Caco-2 (cell line): ENCODE results near the gene COL20A1. TPM values are rescaled to one million over a fixed set of nuclear protein-coding genes. Genes with fewer than 3 reads are reported as not detected.

Experiments used
- BruUV-seq: library from RNA; stranded (reverse); fragments of 400-500 nt; replicated peaks from 2 replicates; lab custom pipeline; 2021; lab: Mats Ljungman, UMichigan
- CTCF ChIA-PET: fragments of 300-600 bp; sonication (Branson Sonifier 250); formaldehyde crosslinking; loops from one replicate; lab custom pipeline; 2022; ENCODE audit warnings: antibody characterized with exemption; lab: Charles Lee
- POLR2A ChIA-PET: fragments of 300-600 bp; sonication (Branson Sonifier 250); formaldehyde crosslinking; loops from one replicate; lab custom pipeline; 2022; ENCODE audit warnings: antibody characterized with exemption; lab: Charles Lee
- DNase-seq, 2 experiments: peaks; one replicate each; pipeline versions ENCODE4 v3.0.0 to v3.0.0-alpha.2; 2020 to 2022
- H3K27me3 ChIP-seq: replicated peaks from 2 replicates; pipeline ENCODE4 v1.6.0; 2011; ENCODE audit warnings: low read length; ENCODE audit not compliant: control insufficient read depth, insufficient read depth
- H3K36me3 ChIP-seq: 2 replicates; pipeline ENCODE4 v1.5.1; 2011; ENCODE audit warnings: low read length; ENCODE audit not compliant: control insufficient read depth, insufficient read depth
- H3K4me1 ChIP-seq: fragments of 250-450 bp; sonication (Bioruptor Pico); 2 replicates; pipeline ENCODE4 v1.5.1; 2020; ENCODE audit warnings: mild to moderate bottlenecking
- H3K4me3 ChIP-seq: 2 replicates; pipeline ENCODE4 v1.5.1; 2011; ENCODE audit warnings: low read depth, mild to moderate bottlenecking, control low read depth, low read length
- H3K9me3 ChIP-seq: fragments of 250-450 bp; sonication (Bioruptor Pico); 2 replicates; pipeline ENCODE4 v1.5.1; 2020; ENCODE audit warnings: mild to moderate bottlenecking, moderate library complexity
- H3K27ac Mint-ChIP-seq: one replicate; pipeline ENCODE4 v1.8.0; 2022; ENCODE audit warnings: mixed read lengths; ENCODE audit not compliant: unreplicated experiment
- H3K27me3 Mint-ChIP-seq: one replicate; pipeline ENCODE4 v1.8.0; 2022; ENCODE audit warnings: mixed read lengths; ENCODE audit not compliant: insufficient read depth, unreplicated experiment
- H3K36me3 Mint-ChIP-seq: one replicate; pipeline ENCODE4 v1.8.0; 2022; ENCODE audit warnings: mild to moderate bottlenecking, mixed read lengths; ENCODE audit not compliant: insufficient read depth, unreplicated experiment
- H3K4me1 Mint-ChIP-seq: one replicate; pipeline ENCODE4 v1.8.0; 2022; ENCODE audit warnings: low read depth, mixed read lengths; ENCODE audit not compliant: unreplicated experiment
- H3K4me3 Mint-ChIP-seq: one replicate; pipeline ENCODE4 v1.8.0; 2022; ENCODE audit warnings: mild to moderate bottlenecking, moderate library complexity, mixed read lengths; ENCODE audit not compliant: unreplicated experiment
- H3K9me3 Mint-ChIP-seq: one replicate; pipeline ENCODE4 v1.8.0; 2022; ENCODE audit warnings: mixed read lengths; ENCODE audit not compliant: unreplicated experiment
- CTCF ChIP-seq, 2 experiments: fragments of 200-600 bp in 1 of 2; IDR thresholded peaks; 1 replicate in 1 of 2; 2 replicates in 1 of 2; pipeline versions ENCODE4 v1.5.1 to v1.8.0; 2011 to 2022; ENCODE audit warnings: antibody characterized with exemption in 1 of 2, control low read depth in 1 of 2, inconsistent platforms in 1 of 2, low read depth in 1 of 2, low read length in 1 of 2, mild to moderate bottlenecking in 1 of 2, moderate library complexity in 1 of 2; ENCODE audit not compliant: insufficient read depth in 1 of 2, severe bottlenecking in 1 of 2, unreplicated experiment in 1 of 2
- intact Hi-C: fragments of 100-400 bp; cut with micrococcal nuclease; formaldehyde crosslinking; loops from one replicate; pipeline ENCODE4 v1.10.0; 2022; ENCODE audit not compliant: unreplicated experiment
- total RNA-seq: library from RNA; stranded (reverse); gene quantifications from 2 replicates; pipeline ENCODE4 v1.2.3, GENCODE V29; 2022

COL20A1 gene
- total RNA-seq, 1 experiment from 2014 or later: 0.27 TPM

- POLR2A ChIA-PET: no interaction called here
- H3K4me1 Mint-ChIP-seq: peaks cover 6% of the 10 kb centered on the region
- no peaks in the 10 kb centered on the region for H3K4me1 ChIP-seq
- peaks cover 6% of the 10 kb centered on the region for H3K36me3 Mint-ChIP-seq
- no TSS peak for BruUV-seq
- peaks cover 7% of the 10 kb centered on the region for H3K9me3 Mint-ChIP-seq
- no peak for DNase-seq
- H3K4me3 Mint-ChIP-seq: no peak overlapping the region
- H3K4me3 ChIP-seq: no peak overlapping the region
- H3K27me3 ChIP-seq: no peaks in the 10 kb centered on the region
- H3K36me3 ChIP-seq: no peaks in the 10 kb centered on the region
- intact Hi-C loops: loop anchor here (5.0 kb wide), 1 partner anchor 158 kb away; no protein-coding TSS in a partner anchor
- peaks cover 11% of the 10 kb centered on the region for H3K9me3 ChIP-seq
- no peak overlapping the region for H3K27ac Mint-ChIP-seq
- H3K27me3 Mint-ChIP-seq: peaks cover 12% of the 10 kb centered on the region
- no peak for TF ChIP-seq CTCF (IDR thresholded peaks at IDR 0.05; ENCODE audit: insufficient read depth in 1 of 2, low read depth in 1 of 2, low read length in 1 of 2, severe bottlenecking in 1 of 2, unreplicated experiment in 1 of 2)
- CTCF ChIA-PET: interaction anchor here (0.6 to 5.0 kb wide), 7 partner anchors 10 to 211 kb away, joined by 3 to 135 read pairs (median 3); no protein-coding TSS in a partner anchor
These were observed 87.4 kb downstream of the COL20A1 start for GRCh38 chr20:63380346-63380870.

GRCh38 chr20:63381781-63382431 lies 88.9 kb downstream of the COL20A1 start:
- H3K4me3 Mint-ChIP-seq: no peak overlapping the region
- Histone ChIP-seq H3K27me3 (no peaks in the 10 kb centered on the region), H3K36me3 (no peaks in the 10 kb centered on the region), H3K4me1 (no peaks in the 10 kb centered on the region), H3K4me3 (no peak overlapping the region), H3K9me3 (peaks cover 26% of the 10 kb centered on the region)
- no TSS peak for BruUV-seq
- no peak overlapping the region for H3K27ac Mint-ChIP-seq
- CTCF ChIA-PET: interaction anchor here (0.5 to 5.0 kb wide), 19 partner anchors 9 to 857 kb away, joined by 3 to 135 read pairs (median 4); no protein-coding TSS in a partner anchor
- H3K4me1 Mint-ChIP-seq: peaks cover 6% of the 10 kb centered on the region
- peak in 1 of 2 experiments; percentile 80 for DNase-seq
- peaks cover 22% of the 10 kb centered on the region for H3K9me3 Mint-ChIP-seq
- TF ChIP-seq CTCF (IDR thresholded peaks at IDR 0.05; ENCODE audit: insufficient read depth in 1 of 2, low read depth in 1 of 2, low read length in 1 of 2, severe bottlenecking in 1 of 2, unreplicated experiment in 1 of 2): peak; percentile 100
- H3K27me3 Mint-ChIP-seq: peaks cover 12% of the 10 kb centered on the region
- intact Hi-C loops: loop anchor here (1.0 to 5.0 kb wide), 2 partner anchors 73 to 160 kb away; no protein-coding TSS in a partner anchor
- POLR2A ChIA-PET: no interaction called here
- peaks cover 6% of the 10 kb centered on the region for H3K36me3 Mint-ChIP-seq

- POLR2A ChIA-PET: no interaction called here
These were observed 89.7 kb downstream of the COL20A1 start for GRCh38 chr20:63382551-63383300.

More at GRCh38 chr20:63382551-63383300, 89.7 kb downstream of the COL20A1 start:
- DNase-seq: no peak
- Mint-ChIP-seq H3K4me1 (no peaks in the 10 kb centered on the region), H3K9me3 (peaks cover 30% of the 10 kb centered on the region), H3K36me3 (peaks cover 8% of the 10 kb centered on the region), H3K4me3 (no peak overlapping the region), H3K27me3 (peaks cover 12% of the 10 kb centered on the region), H3K27ac (no peak overlapping the region)
- Histone ChIP-seq H3K9me3 (peaks cover 34% of the 10 kb centered on the region), H3K4me1 (no peaks in the 10 kb centered on the region), H3K36me3 (no peaks in the 10 kb centered on the region), H3K27me3 (no peaks in the 10 kb centered on the region), H3K4me3 (no peak overlapping the region)
- no peak for TF ChIP-seq CTCF (IDR thresholded peaks at IDR 0.05; ENCODE audit: insufficient read depth in 1 of 2, low read depth in 1 of 2, low read length in 1 of 2, severe bottlenecking in 1 of 2, unreplicated experiment in 1 of 2)
- BruUV-seq: no TSS peak
- CTCF ChIA-PET: interaction anchor here (0.5 to 5.0 kb wide), 12 partner anchors 9 to 410 kb away, joined by 3 to 135 read pairs (median 4); no protein-coding TSS in a partner anchor
- intact Hi-C loops: loop anchor here (5.0 kb wide), 1 partner anchor 160 kb away; no protein-coding TSS in a partner anchor
